Measurements from ENCODE around the gene VAMP4. TPM values are rescaled to one million over a fixed set of nuclear protein-coding genes. Genes with fewer than 3 reads are reported as not detected.

VAMP4 gene
- total and polyA plus RNA-seq, 7 experiments from 2014 or later = 15.5 to 27.2 (median 19.4) TPM

DNA sequence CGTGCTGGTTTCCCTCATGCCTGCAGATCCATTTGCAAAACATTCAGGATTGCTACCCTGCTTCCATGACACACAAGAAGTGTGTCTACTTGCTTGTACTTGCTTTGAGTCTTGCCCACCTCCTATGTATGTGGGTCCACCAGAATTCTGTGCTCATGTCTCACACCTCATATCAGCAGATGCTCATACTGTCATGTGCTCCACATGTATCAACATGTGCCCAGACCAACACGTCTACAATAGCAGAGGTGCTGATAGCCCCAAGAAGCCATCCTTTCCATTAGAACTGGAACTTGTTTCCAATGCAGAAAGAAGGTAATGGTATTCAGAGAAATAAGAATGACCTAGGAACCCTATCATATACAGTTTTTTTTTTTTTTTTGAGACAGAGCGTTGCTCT, 61.5 kb downstream of the VAMP4 start:
- H3K4me1 ChIP-seq (ENCODE audit: control insufficient read depth in 2 of 2, insufficient read depth in 2 of 2, low read length in 2 of 2) = no peaks in the 10 kb centered on the region
- H3K27me3 ChIP-seq (ENCODE audit: control insufficient read depth in 2 of 2, insufficient read depth in 2 of 2, low read length in 2 of 2) = no peaks in the 10 kb centered on the region
- DNase-seq (no peak), ATAC-seq (no peak)
- no peaks in the 10 kb centered on the region for H3K9me3 ChIP-seq (ENCODE audit: control insufficient read depth in 2 of 3, low read length in 3 of 3)
- no peak overlapping the region for H3K27ac ChIP-seq (ENCODE audit: low read depth, low read length)
- Mint-ChIP-seq H3K27me3 (peaks cover 0 to 10% (median 4%) of the 10 kb centered on the region in 5 donors), H3K4me1 (peaks cover 0 to 2% (median 0%) of the 10 kb centered on the region in 7 donors), H3K4me3 (no peak overlapping the region), H3K27ac (no peak overlapping the region), H3K36me3 (peaks cover 0 to 4% (median 0%) of the 10 kb centered on the region in 5 donors), H3K9me3 (peaks cover 0 to 14% (median 0%) of the 10 kb centered on the region in 11 donors)
- ChIA-PET CTCF (no interaction called here), POLR2A (no interaction called here)
- no peaks in the 10 kb centered on the region for H3K36me3 ChIP-seq (ENCODE audit: control insufficient read depth in 2 of 3, insufficient read depth in 3 of 3, low read length in 3 of 3)
- intact Hi-C loops (cut with micrococcal nuclease) = no loop called here
- H3K4me3 ChIP-seq (ENCODE audit: low read length) = no peak overlapping the region

- Histone ChIP-seq H3K9me3 (ENCODE audit: control insufficient read depth in 2 of 3, low read length in 3 of 3) (no peaks in the 10 kb centered on the region), H3K36me3 (ENCODE audit: control insufficient read depth in 2 of 3, insufficient read depth in 3 of 3, low read length in 3 of 3) (no peaks in the 10 kb centered on the region), H3K4me3 (ENCODE audit: low read length) (no peak overlapping the region), H3K27me3 (ENCODE audit: control insufficient read depth in 2 of 2, insufficient read depth in 2 of 2, low read length in 2 of 2) (peaks cover 0 to 4% of the 10 kb centered on the region in 2 donors), H3K4me1 (ENCODE audit: control insufficient read depth in 2 of 2, insufficient read depth in 2 of 2, low read length in 2 of 2) (no peaks in the 10 kb centered on the region), H3K27ac (ENCODE audit: low read depth, low read length) (no peak overlapping the region)
- ChIA-PET CTCF (no interaction called here), POLR2A (no interaction called here)
- Mint-ChIP-seq H3K27me3 (peaks cover 2 to 23% (median 4%) of the 10 kb centered on the region in 5 donors), H3K4me1 (peaks cover 0 to 2% (median 0%) of the 10 kb centered on the region in 7 donors), H3K36me3 (no peaks in the 10 kb centered on the region), H3K4me3 (no peak overlapping the region), H3K9me3 (peaks cover 0 to 1% (median 0%) of the 10 kb centered on the region in 11 donors), H3K27ac (no peak overlapping the region)
- ATAC-seq (no peak), DNase-seq (no peak)
- intact Hi-C loops (cut with micrococcal nuclease) = no loop called here
Observed at GRCh38 chr1:171676823-171677222, 65.0 kb downstream of the VAMP4 start.

GRCh38 chr1:171674431-171675405, 67.1 kb downstream of the VAMP4 start:
- ATAC-seq (no peak), DNase-seq (no peak)
- no peak overlapping the region for H3K4me3 ChIP-seq (ENCODE audit: low read length)
- peaks cover 0 to 4% of the 10 kb centered on the region in 2 donors for H3K27me3 ChIP-seq (ENCODE audit: control insufficient read depth in 2 of 2, insufficient read depth in 2 of 2, low read length in 2 of 2)
- Mint-ChIP-seq H3K4me3 (no peak overlapping the region), H3K27ac (no peak overlapping the region), H3K36me3 (no peaks in the 10 kb centered on the region), H3K27me3 (peaks cover 4 to 23% (median 6%) of the 10 kb centered on the region in 5 donors), H3K9me3 (no peaks in the 10 kb centered on the region), H3K4me1 (no peaks in the 10 kb centered on the region)
- no peaks in the 10 kb centered on the region for H3K9me3 ChIP-seq (ENCODE audit: control insufficient read depth in 2 of 3, low read length in 3 of 3)
- no peaks in the 10 kb centered on the region for H3K36me3 ChIP-seq (ENCODE audit: control insufficient read depth in 2 of 3, insufficient read depth in 3 of 3, low read length in 3 of 3)
- no peak overlapping the region for H3K27ac ChIP-seq (ENCODE audit: low read depth, low read length)
- intact Hi-C loops (cut with micrococcal nuclease) = no loop called here
- H3K4me1 ChIP-seq (ENCODE audit: control insufficient read depth in 2 of 2, insufficient read depth in 2 of 2, low read length in 2 of 2) = no peaks in the 10 kb centered on the region
- CTCF ChIA-PET = no interaction called here
- POLR2A ChIA-PET = no interaction called here

- Mint-ChIP-seq H3K27me3 (peaks cover 4 to 20% (median 8%) of the 10 kb centered on the region in 5 donors), H3K4me1 (no peaks in the 10 kb centered on the region), H3K9me3 (no peaks in the 10 kb centered on the region), H3K36me3 (no peaks in the 10 kb centered on the region), H3K4me3 (no peak overlapping the region), H3K27ac (no peak overlapping the region)
- intact Hi-C loops (cut with micrococcal nuclease) = no loop called here
- Histone ChIP-seq H3K36me3 (ENCODE audit: control insufficient read depth in 2 of 3, insufficient read depth in 3 of 3, low read length in 3 of 3) (no peaks in the 10 kb centered on the region), H3K4me3 (ENCODE audit: low read length) (no peak overlapping the region), H3K4me1 (ENCODE audit: control insufficient read depth in 2 of 2, insufficient read depth in 2 of 2, low read length in 2 of 2) (no peaks in the 10 kb centered on the region), H3K27ac (ENCODE audit: low read depth, low read length) (no peak overlapping the region), H3K9me3 (ENCODE audit: control insufficient read depth in 2 of 3, low read length in 3 of 3) (no peaks in the 10 kb centered on the region), H3K27me3 (ENCODE audit: control insufficient read depth in 2 of 2, insufficient read depth in 2 of 2, low read length in 2 of 2) (peaks cover 0 to 4% of the 10 kb centered on the region in 2 donors)
- no peak for DNase-seq
- CTCF ChIA-PET = no interaction called here
- POLR2A ChIA-PET = no interaction called here
- ATAC-seq = no peak
Observed at GRCh38 chr1:171670739-171671138, 71.1 kb downstream of the VAMP4 start.

- CTCF ChIA-PET = interaction anchor here (0.6 kb wide), 1 partner anchor 498 kb away, joined by 3 read pairs; no protein-coding TSS in a partner anchor
- ATAC-seq = no peak
- POLR2A ChIA-PET = no interaction called here
Observed at GRCh38 chr1:171668372-171668771, 73.5 kb downstream of the VAMP4 start.

DNA sequence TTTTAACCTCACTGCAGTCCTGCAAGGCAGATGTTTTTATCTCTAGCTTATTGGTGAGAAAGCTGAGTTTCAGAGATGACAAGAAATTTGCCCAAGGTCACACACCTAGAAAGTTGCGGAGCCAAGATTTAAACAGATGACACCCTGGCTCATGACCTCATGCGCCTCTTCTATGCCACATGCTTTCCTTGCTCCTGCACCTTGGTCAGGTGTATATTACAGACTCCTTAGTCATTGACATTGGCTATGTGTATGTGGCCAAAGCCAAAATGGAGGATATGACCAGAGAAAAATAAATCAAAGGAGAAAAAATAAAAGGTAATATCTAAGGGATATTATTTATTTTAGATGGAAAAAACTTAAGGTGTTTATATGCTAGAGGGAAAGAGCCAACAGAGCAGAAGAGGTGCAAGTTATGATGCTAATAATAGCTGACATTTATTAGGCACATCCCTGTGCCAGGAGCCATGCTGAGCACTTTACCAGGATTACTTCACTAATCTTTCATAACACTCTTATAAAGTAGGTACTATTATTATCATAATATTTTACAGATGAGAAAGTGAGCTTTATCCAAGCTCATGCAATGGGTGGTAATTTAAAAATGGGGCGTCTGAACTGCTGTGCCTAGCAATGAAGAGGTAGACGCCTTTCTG, 75.6 kb downstream of the VAMP4 start:
- ChIA-PET CTCF (no interaction called here), POLR2A (no interaction called here)
- no peak overlapping the region for H3K4me3 ChIP-seq (ENCODE audit: low read length)
- H3K27me3 Mint-ChIP-seq = peaks cover 0 to 6% (median 4%) of the 10 kb centered on the region in 5 donors
- no peak overlapping the region for H3K27ac ChIP-seq (ENCODE audit: low read depth, low read length)
- DNase-seq (no peak), ATAC-seq (no peak)
- intact Hi-C loops (cut with micrococcal nuclease) = no loop called here
- H3K27me3 ChIP-seq (ENCODE audit: control insufficient read depth in 2 of 2, insufficient read depth in 2 of 2, low read length in 2 of 2) = no peaks in the 10 kb centered on the region
- H3K9me3 Mint-ChIP-seq = no peaks in the 10 kb centered on the region
- no peaks in the 10 kb centered on the region for H3K9me3 ChIP-seq (ENCODE audit: control insufficient read depth in 2 of 3, low read length in 3 of 3)
- H3K27ac Mint-ChIP-seq = no peak overlapping the region
- no peaks in the 10 kb centered on the region for H3K36me3 Mint-ChIP-seq
- no peak overlapping the region for H3K4me3 Mint-ChIP-seq
- no peaks in the 10 kb centered on the region for H3K4me1 Mint-ChIP-seq
- H3K36me3 ChIP-seq (ENCODE audit: control insufficient read depth in 2 of 3, insufficient read depth in 3 of 3, low read length in 3 of 3) = no peaks in the 10 kb centered on the region
- no peaks in the 10 kb centered on the region for H3K4me1 ChIP-seq (ENCODE audit: control insufficient read depth in 2 of 2, insufficient read depth in 2 of 2, low read length in 2 of 2)

More at GRCh38 chr1:171668372-171668771, 73.5 kb downstream of the VAMP4 start:
- Histone ChIP-seq H3K36me3 (ENCODE audit: control insufficient read depth in 2 of 3, insufficient read depth in 3 of 3, low read length in 3 of 3) (no peaks in the 10 kb centered on the region), H3K27ac (ENCODE audit: low read depth, low read length) (no peak overlapping the region), H3K27me3 (ENCODE audit: control insufficient read depth in 2 of 2, insufficient read depth in 2 of 2, low read length in 2 of 2) (peaks cover 0 to 4% of the 10 kb centered on the region in 2 donors), H3K4me1 (ENCODE audit: control insufficient read depth in 2 of 2, insufficient read depth in 2 of 2, low read length in 2 of 2) (no peaks in the 10 kb centered on the region), H3K4me3 (ENCODE audit: low read length) (no peak overlapping the region), H3K9me3 (ENCODE audit: control insufficient read depth in 2 of 3, low read length in 3 of 3) (no peaks in the 10 kb centered on the region)
- Mint-ChIP-seq H3K27ac (no peak overlapping the region), H3K9me3 (no peaks in the 10 kb centered on the region), H3K36me3 (no peaks in the 10 kb centered on the region), H3K27me3 (peaks cover 4 to 13% (median 6%) of the 10 kb centered on the region in 5 donors), H3K4me3 (no peak overlapping the region), H3K4me1 (no peaks in the 10 kb centered on the region)
- DNase-seq = no peak
- intact Hi-C loops (cut with micrococcal nuclease) = no loop called here

All from naive thymus-derived CD4-positive, alpha-beta T cell (primary cell).